ENCODE data around the gene AGBL1.
"Not testable (repeated sequence)": the region's sequence is repeated elsewhere in the genome, so short reads cannot be mapped to it uniquely, and the experiment has no call there.

Gene AGBL1

GRCh38 chr15:86411916-86412315, 332.2 kb downstream of the AGBL1 start:
- no peak for DNase-seq

GRCh38 chr15:86413191-86413590, 333.5 kb downstream of the AGBL1 start:
- no peak for DNase-seq

- DNase-seq: no peak
These were observed 346.1 kb downstream of the AGBL1 start for GRCh38 chr15:86425746-86426145.

GRCh38 chr15:86432861-86433260, 353.2 kb downstream of the AGBL1 start:
- DNase-seq: no peak

DNA sequence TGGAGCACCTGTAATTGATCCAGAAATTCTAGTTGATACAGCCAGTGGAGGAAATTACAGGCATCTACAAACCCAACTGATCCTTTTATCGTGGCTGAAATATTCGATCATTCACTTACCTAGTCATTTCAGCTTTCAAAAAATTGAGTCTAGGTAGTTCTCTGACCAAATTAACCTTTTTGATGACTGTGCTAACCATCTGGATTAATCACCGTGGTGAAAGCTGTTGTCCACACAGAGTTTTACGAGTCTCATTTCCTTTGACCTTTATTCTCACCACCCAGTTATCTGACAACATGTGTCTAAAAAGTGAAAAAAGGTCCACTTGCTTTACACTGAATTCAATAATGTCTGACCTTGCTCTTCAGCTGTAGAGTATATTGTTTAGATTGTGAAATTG, 354.3 kb downstream of the AGBL1 start:
- DNase-seq: no peak

DNA sequence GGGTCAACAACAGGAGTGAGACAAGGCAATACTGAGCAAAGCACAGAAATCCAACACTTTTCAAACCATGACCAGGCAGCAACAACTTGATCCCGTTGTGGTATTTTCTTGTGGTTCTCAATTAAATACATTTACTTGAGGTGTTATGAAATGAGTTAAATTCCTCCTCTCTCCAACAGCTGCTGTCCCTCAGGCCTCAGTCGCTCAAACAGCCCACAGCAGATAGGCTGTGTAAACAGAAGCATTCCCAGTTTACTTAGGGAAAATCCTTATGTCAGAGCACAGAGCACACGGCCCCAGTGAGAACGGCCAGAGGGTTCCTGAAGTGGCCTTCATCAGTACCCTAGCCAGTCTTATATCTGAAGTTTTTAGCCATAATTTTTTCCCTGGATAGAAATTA, 359.9 kb downstream of the AGBL1 start:
- DNase-seq: no peak

- no peak for DNase-seq
These were observed 364.9 kb downstream of the AGBL1 start for GRCh38 chr15:86444527-86444926.

- no peak for DNase-seq
These were observed 366.0 kb downstream of the AGBL1 start for GRCh38 chr15:86445579-86446252.

- DNase-seq: no peak
These were observed 366.6 kb downstream of the AGBL1 start for GRCh38 chr15:86446253-86446640.

DNA sequence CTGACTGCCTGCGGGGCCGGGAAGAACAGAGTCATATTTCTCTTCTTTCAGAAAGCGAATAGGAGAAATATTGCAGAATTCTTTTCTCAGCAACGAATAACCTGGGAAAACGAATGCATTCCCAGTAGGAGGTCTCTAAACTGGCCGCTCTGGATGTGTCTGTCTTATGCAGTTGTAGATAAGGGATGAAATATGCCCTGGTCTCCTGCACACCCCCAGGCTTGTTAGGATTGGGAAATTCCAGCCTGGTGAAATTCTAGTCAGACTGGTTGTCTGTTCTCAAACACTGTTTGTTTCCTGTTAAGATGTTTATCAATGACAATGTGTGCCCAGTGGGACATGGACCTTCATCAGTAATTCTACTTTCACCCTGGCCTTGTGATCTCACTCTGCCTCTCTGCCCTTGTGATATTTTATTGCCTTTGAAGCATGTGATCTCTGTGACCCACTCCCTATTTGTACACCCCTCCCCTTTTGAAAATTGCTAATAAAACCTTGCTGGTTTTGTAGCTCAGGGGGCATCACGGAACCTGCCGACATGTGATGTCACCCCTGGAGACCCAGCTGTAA, 385.9 kb downstream of the AGBL1 start:
- DNase-seq: not testable (repeated sequence)

GRCh38 chr15:86481720-86482119, 402.0 kb downstream of the AGBL1 start:
- DNase-seq: no peak

- DNase-seq: no peak
These were observed 404.3 kb downstream of the AGBL1 start for GRCh38 chr15:86483936-86484335.

DNA sequence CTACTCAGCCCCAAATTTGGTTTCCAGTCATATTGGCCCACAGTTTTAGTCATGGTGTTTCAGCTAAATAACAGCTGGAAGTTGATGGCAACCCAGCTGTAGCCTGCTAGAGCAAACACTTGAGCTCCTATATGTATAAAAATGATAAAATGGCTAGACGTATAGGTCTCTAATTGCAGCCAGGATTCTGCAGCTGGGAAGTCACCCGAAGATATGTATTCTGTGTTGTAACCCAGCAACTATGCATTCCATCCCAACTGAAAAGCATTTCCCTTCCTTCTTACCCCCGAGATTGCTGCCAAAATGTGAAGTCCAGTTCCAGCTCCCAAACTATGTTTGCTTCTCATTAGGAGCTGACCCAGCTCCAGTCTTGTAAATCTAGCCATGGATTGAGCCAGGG, 408.4 kb downstream of the AGBL1 start:
- no peak for DNase-seq

- no peak for DNase-seq
These were observed 410.3 kb downstream of the AGBL1 start for GRCh38 chr15:86489981-86490380.

- no peak for DNase-seq
These were observed 411.4 kb downstream of the AGBL1 start for GRCh38 chr15:86491118-86491517.

GRCh38 chr15:86493884-86494283, 414.2 kb downstream of the AGBL1 start:
- DNase-seq: no peak

- no peak for DNase-seq
These were observed 414.8 kb downstream of the AGBL1 start for GRCh38 chr15:86494475-86494874.

DNA sequence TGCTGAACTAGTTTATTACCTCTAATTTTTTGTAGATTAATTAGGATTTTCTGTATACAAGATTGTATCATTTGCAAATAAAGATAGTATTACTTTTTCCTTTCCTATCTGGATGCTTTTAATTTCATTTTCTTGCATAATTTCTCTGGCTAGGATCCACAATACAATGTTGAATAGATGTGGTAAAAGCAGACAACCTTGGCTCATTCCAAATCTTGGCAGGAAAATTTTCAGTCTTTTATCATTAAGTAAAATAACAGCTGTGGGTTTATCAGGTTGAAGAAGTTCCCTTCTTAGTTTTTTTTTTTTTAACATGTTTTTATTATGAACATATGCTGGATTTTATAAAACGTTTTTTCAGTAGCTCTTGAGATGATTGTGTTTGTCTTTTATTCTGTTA, 422.6 kb downstream of the AGBL1 start:
- DNase-seq: no peak

DNA sequence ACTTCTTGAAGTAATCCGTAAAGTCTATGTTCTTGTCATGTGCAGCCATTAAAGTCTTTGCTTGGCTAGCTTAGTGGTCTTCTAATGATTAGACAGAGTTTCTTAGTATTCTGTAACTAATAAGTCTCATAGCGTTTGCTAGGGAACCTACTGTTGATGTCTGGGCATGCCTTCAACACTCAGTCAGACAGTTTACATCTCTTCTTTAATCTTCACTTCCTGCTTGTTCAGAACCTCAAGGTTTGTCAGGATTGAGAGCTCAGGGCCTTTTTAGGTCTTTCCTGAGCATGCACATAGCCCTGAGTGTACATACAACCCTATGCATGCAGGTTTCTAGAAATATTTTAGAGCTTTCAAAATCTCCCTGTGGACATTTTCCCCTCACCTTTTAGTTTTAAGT, 426.3 kb downstream of the AGBL1 start:
- DNase-seq: no peak

- no peak for DNase-seq
These were observed 426.7 kb downstream of the AGBL1 start for GRCh38 chr15:86506401-86506800.

- no peak for DNase-seq
These were observed 436.0 kb downstream of the AGBL1 start for GRCh38 chr15:86515625-86516024.

DNA sequence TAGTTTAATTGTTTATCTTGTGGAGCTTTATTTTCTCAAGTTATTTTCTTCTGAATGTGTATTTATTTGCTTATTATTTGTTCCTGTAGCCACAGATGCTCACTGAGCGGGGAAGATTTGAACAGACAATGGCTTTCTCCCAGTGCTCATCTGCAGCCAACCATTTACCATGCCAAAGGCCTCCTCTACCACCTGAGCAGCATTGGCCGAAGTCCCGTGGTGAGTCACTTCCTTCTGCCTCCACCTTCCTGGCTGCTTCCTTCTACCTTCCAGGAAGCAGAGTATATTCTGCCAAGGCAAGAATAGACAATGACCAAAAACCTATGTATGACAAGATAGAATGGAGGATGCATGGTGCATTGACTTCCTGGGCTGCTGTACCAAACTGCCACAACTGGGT, 443.1 kb downstream of the AGBL1 start:
- DNase-seq: no peak

DNA sequence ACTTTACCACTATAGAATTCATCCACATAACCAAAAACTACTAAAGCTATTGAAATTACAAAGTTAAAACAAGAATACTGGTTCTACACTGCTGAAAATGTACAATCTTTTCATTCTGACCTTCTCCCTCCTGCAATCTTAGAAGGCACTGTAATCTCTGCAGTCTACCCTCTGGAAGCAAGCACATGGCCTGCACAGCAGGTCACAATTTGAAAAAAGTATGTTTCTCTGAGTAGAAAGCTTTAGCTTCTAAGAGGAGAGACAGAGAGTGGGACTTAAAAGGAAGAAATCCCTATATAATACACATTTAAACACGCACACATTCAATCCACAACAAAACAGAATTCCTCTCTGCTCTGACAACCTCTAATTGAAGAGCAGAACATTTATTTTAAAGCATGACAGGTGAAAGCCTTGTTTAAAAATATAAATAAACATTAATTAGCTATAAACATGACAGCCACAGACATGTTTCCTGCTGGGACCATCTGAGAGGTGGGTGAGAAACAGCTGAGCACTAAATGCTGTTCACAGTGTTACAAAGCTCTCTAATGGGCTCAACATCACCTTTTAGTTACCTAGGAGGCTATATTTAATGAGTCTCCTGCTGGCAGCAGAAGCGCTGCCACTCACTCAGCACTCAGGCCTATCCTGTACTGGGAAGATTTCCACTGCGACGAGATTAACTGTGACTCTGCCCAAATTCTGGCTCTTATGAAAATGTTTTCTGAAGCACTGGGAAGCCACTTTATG, 447.4 kb downstream of the AGBL1 start:
- DNase-seq: no peak

DNA sequence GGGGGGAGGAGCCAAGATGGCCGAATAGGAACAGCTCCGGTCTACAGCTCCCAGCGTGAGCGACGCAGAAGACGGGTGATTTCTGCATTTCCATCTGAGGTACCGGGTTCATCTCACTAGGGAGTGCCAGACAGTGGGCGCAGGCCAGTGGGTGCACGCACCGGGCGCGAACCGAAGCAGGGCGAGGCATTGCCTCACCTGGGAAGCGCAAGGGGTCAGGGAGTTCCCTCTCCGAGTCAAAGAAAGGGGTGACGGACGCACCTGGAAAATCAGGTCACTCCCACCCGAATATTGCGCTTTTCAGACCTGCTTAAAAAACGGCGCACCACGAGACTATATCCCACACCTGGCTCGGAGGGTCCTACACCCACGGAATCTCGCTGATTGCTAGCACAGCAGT, 448.4 kb downstream of the AGBL1 start:
- DNase-seq: not testable (repeated sequence)

All from stimulated activated naive CD4-positive, alpha-beta T cell (primary cell).